Iris pigment epithelial cell (primary cell): Measurements from ENCODE around the gene OTOGL.
"Not testable (repeated sequence)": the region's sequence is repeated elsewhere in the genome, so short reads cannot be mapped to it uniquely, and the experiment has no call there.

Source experiments
- DNase-seq: peaks from one replicate; pipeline ENCODE4 v3.0.0-alpha.2; 2011; ENCODE audit warnings: low read depth

OTOGL gene

GRCh38 chr12:80282761-80283160 lies 183.4 kb downstream of the OTOGL start:
- peak; percentile 59 for DNase-seq

GRCh38 chr12:80291108-80291754 lies 191.9 kb downstream of the OTOGL start:
- no peak for DNase-seq

- DNase-seq: no peak
Observed at GRCh38 chr12:80293347-80293746, 194.0 kb downstream of the OTOGL start.

GRCh38 chr12:80293759-80294158 lies 194.4 kb downstream of the OTOGL start:
- no peak for DNase-seq

GRCh38 chr12:80299219-80299618 lies 199.9 kb downstream of the OTOGL start:
- no peak for DNase-seq

- no peak for DNase-seq
Observed at GRCh38 chr12:80299976-80300375, 200.6 kb downstream of the OTOGL start.

- not testable (repeated sequence) for DNase-seq
Observed at GRCh38 chr12:80307436-80307835, 208.1 kb downstream of the OTOGL start.

GRCh38 chr12:80313209-80313608 lies 213.9 kb downstream of the OTOGL start:
- no peak for DNase-seq

- no peak for DNase-seq
Observed at GRCh38 chr12:80314741-80315140, 215.4 kb downstream of the OTOGL start.

GRCh38 chr12:80316222-80316621 lies 216.9 kb downstream of the OTOGL start:
- DNase-seq: no peak

- no peak for DNase-seq
Observed at GRCh38 chr12:80317307-80317706, 218.0 kb downstream of the OTOGL start.

GRCh38 chr12:80317899-80318298 lies 218.6 kb downstream of the OTOGL start:
- no peak for DNase-seq

GRCh38 chr12:80320121-80320678 lies 220.9 kb downstream of the OTOGL start:
- DNase-seq: no peak

GRCh38 chr12:80321653-80322052 lies 222.3 kb downstream of the OTOGL start:
- peak; percentile 54 for DNase-seq

- DNase-seq: no peak
Observed at GRCh38 chr12:80325167-80325959, 226.0 kb downstream of the OTOGL start.

GRCh38 chr12:80332827-80333226 lies 233.5 kb downstream of the OTOGL start:
- no peak for DNase-seq

- DNase-seq: peak; percentile 36
Observed at GRCh38 chr12:80352474-80352873, 253.1 kb downstream of the OTOGL start.

- peak; percentile 92 for DNase-seq
Observed at GRCh38 chr12:80353254-80353653, 253.9 kb downstream of the OTOGL start.

GRCh38 chr12:80356097-80356496 lies 256.8 kb downstream of the OTOGL start:
- DNase-seq: peak; percentile 21

GRCh38 chr12:80359703-80360102 lies 260.4 kb downstream of the OTOGL start:
- DNase-seq: no peak

- DNase-seq: peak; percentile 17
Observed at GRCh38 chr12:80364056-80364455, 264.7 kb downstream of the OTOGL start.

GRCh38 chr12:80373666-80374065 lies 274.3 kb downstream of the OTOGL start:
- no peak for DNase-seq

- DNase-seq: no peak
Observed at GRCh38 chr12:80374615-80375014, 275.3 kb downstream of the OTOGL start.
